ENCODE measurements around the gene EDAR. TPM values are rescaled to one million over a fixed set of nuclear protein-coding genes. Genes with fewer than 3 reads are reported as not detected.

EDAR gene
- total RNA-seq, 1 donor from 2014 or later: 1.0 TPM

- no peak overlapping the region for H3K4me3 ChIP-seq (ENCODE audit: low read depth, low read length)
- no peak for DNase-seq (ENCODE audit: low read depth)
- no peak for TF ChIP-seq CTCF (IDR thresholded peaks at IDR 0.05; ENCODE audit: insufficient read depth, low read length, poor library complexity, severe bottlenecking)
- H3K27me3 ChIP-seq (ENCODE audit: control insufficient read depth, insufficient read depth, low read length): peaks cover 17% of the 10 kb centered on the region
- no peaks in the 10 kb centered on the region for H3K36me3 ChIP-seq (ENCODE audit: control insufficient read depth, insufficient read depth, low read length)
These were observed 32.9 kb upstream of the EDAR start for GRCh38 chr2:109021895-109022300.

GRCh38 chr2:109020217-109020637 lies 31.2 kb upstream of the EDAR start:
- no peak for TF ChIP-seq CTCF (IDR thresholded peaks at IDR 0.05; ENCODE audit: insufficient read depth, low read length, poor library complexity, severe bottlenecking)
- DNase-seq (ENCODE audit: low read depth): no peak
- peaks cover 17% of the 10 kb centered on the region for H3K27me3 ChIP-seq (ENCODE audit: control insufficient read depth, insufficient read depth, low read length)
- no peak overlapping the region for H3K4me3 ChIP-seq (ENCODE audit: low read depth, low read length)
- H3K36me3 ChIP-seq (ENCODE audit: control insufficient read depth, insufficient read depth, low read length): no peaks in the 10 kb centered on the region

- no peak for TF ChIP-seq CTCF (IDR thresholded peaks at IDR 0.05; ENCODE audit: insufficient read depth, low read length, poor library complexity, severe bottlenecking)
- Histone ChIP-seq H3K36me3 (ENCODE audit: control insufficient read depth, insufficient read depth, low read length) (no peaks in the 10 kb centered on the region), H3K27me3 (ENCODE audit: control insufficient read depth, insufficient read depth, low read length) (peaks cover 17% of the 10 kb centered on the region), H3K4me3 (ENCODE audit: low read depth, low read length) (no peak overlapping the region)
- DNase-seq (ENCODE audit: low read depth): no peak
These were observed 29.4 kb upstream of the EDAR start for GRCh38 chr2:109018452-109018851.

GRCh38 chr2:109017017-109017416 lies 28.0 kb upstream of the EDAR start:
- no peak for DNase-seq (ENCODE audit: low read depth)
- no peak for TF ChIP-seq CTCF (IDR thresholded peaks at IDR 0.05; ENCODE audit: insufficient read depth, low read length, poor library complexity, severe bottlenecking)
- Histone ChIP-seq H3K36me3 (ENCODE audit: control insufficient read depth, insufficient read depth, low read length) (no peaks in the 10 kb centered on the region), H3K4me3 (ENCODE audit: low read depth, low read length) (no peak overlapping the region), H3K27me3 (ENCODE audit: control insufficient read depth, insufficient read depth, low read length) (peaks cover 15% of the 10 kb centered on the region)

- DNase-seq (ENCODE audit: low read depth): no peak
- Histone ChIP-seq H3K4me3 (ENCODE audit: low read depth, low read length) (no peak overlapping the region), H3K27me3 (ENCODE audit: control insufficient read depth, insufficient read depth, low read length) (peaks cover 12% of the 10 kb centered on the region), H3K36me3 (ENCODE audit: control insufficient read depth, insufficient read depth, low read length) (no peaks in the 10 kb centered on the region)
- TF ChIP-seq CTCF (IDR thresholded peaks at IDR 0.05; ENCODE audit: insufficient read depth, low read length, poor library complexity, severe bottlenecking): no peak
These were observed 27.4 kb upstream of the EDAR start for GRCh38 chr2:109016376-109016775.

GRCh38 chr2:109014476-109014875 lies 25.5 kb upstream of the EDAR start:
- TF ChIP-seq CTCF (IDR thresholded peaks at IDR 0.05; ENCODE audit: insufficient read depth, low read length, poor library complexity, severe bottlenecking): no peak
- Histone ChIP-seq H3K27me3 (ENCODE audit: control insufficient read depth, insufficient read depth, low read length) (peaks cover 11% of the 10 kb centered on the region), H3K4me3 (ENCODE audit: low read depth, low read length) (no peak overlapping the region), H3K36me3 (ENCODE audit: control insufficient read depth, insufficient read depth, low read length) (no peaks in the 10 kb centered on the region)
- no peak for DNase-seq (ENCODE audit: low read depth)
